CD8-positive, alpha-beta memory T cell (primary cell): Measurements from ENCODE around the gene TSEN54. TPM values are rescaled to one million over a fixed set of nuclear protein-coding genes. Genes with fewer than 3 reads are reported as not detected.

Source experiments
- CTCF ChIA-PET: fragments of 350-600 bp; sonication (Branson Sonifier 250); formaldehyde crosslinking; loops from one replicate; lab custom pipeline; 2021; ENCODE audit warnings: antibody characterized with exemption; lab: Charles Lee
- POLR2A ChIA-PET: fragments of 350-600 bp; sonication (Branson Sonifier 250); formaldehyde crosslinking; loops from one replicate; lab custom pipeline; 2021; ENCODE audit warnings: antibody characterized with exemption; lab: Charles Lee
- DNase-seq, 5 donors: peaks; one replicate each; pipeline versions ENCODE4 v3.0.0 to v3.0.0-alpha.2; 2020 to 2022; ENCODE audit warnings: mixed read lengths in 1 of 5
- H3K27ac ChIP-seq: one replicate; pipeline ENCODE4 v1.7.0; 2013; ENCODE audit warnings: low read depth, mild to moderate bottlenecking, low read length, moderate library complexity
- H3K27me3 ChIP-seq: 2 replicates; pipeline ENCODE4 v1.7.0; 2013; ENCODE audit warnings: low read length, mild to moderate bottlenecking; ENCODE audit not compliant: insufficient read depth, poor library complexity, severe bottlenecking
- H3K36me3 ChIP-seq: 2 replicates; pipeline ENCODE4 v1.7.0; 2013; ENCODE audit warnings: mild to moderate bottlenecking, low read length, moderate library complexity; ENCODE audit not compliant: insufficient read depth
- H3K4me1 ChIP-seq: 2 replicates; pipeline ENCODE4 v1.7.0; 2013; ENCODE audit warnings: mild to moderate bottlenecking, low read length, moderate library complexity; ENCODE audit not compliant: insufficient read depth
- H3K4me3 ChIP-seq: 2 replicates; pipeline ENCODE4 v1.7.0; 2013; ENCODE audit warnings: mild to moderate bottlenecking, low read length
- H3K9me3 ChIP-seq: 2 replicates; pipeline ENCODE4 v1.7.0; 2013; ENCODE audit warnings: mild to moderate bottlenecking, low read length
- H3K27ac Mint-ChIP-seq, 8 donors: one replicate each; pipeline ENCODE4 v1.8.0; 2020 to 2021; ENCODE audit warnings: mixed read lengths in 8 of 8, mild to moderate bottlenecking in 6 of 8, inconsistent platforms in 3 of 8, moderate library complexity in 3 of 8
- H3K27me3 Mint-ChIP-seq, 2 donors: one replicate each; pipeline ENCODE4 v1.8.0; 2020 to 2021; ENCODE audit warnings: mixed read lengths in 2 of 2, mild to moderate bottlenecking in 1 of 2, moderate library complexity in 1 of 2
- H3K36me3 Mint-ChIP-seq, 3 donors: one replicate each; pipeline ENCODE4 v1.8.0; 2020 to 2021; ENCODE audit warnings: mixed read lengths in 3 of 3, inconsistent platforms in 1 of 3, mild to moderate bottlenecking in 1 of 3
- H3K4me1 Mint-ChIP-seq, 3 donors: one replicate each; pipeline ENCODE4 v1.8.0; 2020 to 2021; ENCODE audit warnings: mixed read lengths in 3 of 3, inconsistent platforms in 1 of 3, mild to moderate bottlenecking in 1 of 3
- H3K4me3 Mint-ChIP-seq, 7 donors: one replicate each; pipeline ENCODE4 v1.8.0; 2020 to 2021; ENCODE audit warnings: mixed read lengths in 7 of 7, mild to moderate bottlenecking in 6 of 7, moderate library complexity in 4 of 7, inconsistent platforms in 2 of 7
- H3K9me3 Mint-ChIP-seq, 5 donors: one replicate each; pipeline ENCODE4 v1.8.0; 2020 to 2022; ENCODE audit warnings: mixed read lengths in 5 of 5, mild to moderate bottlenecking in 3 of 5, moderate library complexity in 2 of 5, inconsistent platforms in 1 of 5
- polyA plus RNA-seq: library from polyadenylated mRNA; unstranded; fragments of 300-500 nt; fragmentation: Illumina TruSeq; gene quantifications from one replicate; pipeline ENCODE4 v1.2.3, GENCODE V29; 2021
- total RNA-seq, 2 experiments: library from RNA; stranded (reverse); gene quantifications; one replicate each; pipeline ENCODE4 v1.2.3, GENCODE V29; 2021

The TSEN54 gene
- total and polyA plus RNA-seq, 3 experiments from 2014 or later: 49.7 to 152 (median 56.9) TPM

DNA sequence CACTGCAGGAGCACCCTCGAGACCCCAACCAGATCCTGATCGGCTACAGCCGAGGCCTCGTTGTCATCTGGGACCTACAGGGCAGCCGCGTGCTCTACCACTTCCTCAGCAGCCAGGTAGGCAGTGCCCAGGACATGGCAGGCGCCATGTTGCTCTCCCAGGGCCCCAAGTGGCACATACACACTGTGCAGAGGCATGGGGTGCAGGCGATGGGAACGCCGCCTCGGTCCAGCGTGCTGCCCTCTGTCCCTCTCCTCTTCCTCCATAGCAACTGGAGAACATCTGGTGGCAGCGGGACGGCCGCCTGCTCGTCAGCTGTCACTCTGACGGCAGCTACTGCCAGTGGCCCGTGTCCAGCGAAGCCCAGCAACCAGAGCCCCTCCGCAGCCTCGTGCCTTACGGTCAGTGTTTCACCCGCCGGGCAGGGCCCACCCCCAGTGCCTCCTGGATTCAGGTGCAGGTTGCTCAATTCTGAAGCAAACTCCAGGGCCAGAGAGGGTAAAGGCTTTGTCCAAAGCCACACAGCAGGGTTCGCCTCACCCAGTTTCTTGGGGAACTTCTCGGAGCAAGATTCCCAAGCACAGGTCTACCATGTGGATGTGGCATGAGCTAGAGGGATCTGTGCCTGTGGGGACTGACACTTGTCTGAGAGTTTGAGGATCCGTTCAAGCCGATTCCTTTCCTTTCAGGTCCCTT lies 46.9 kb downstream of the TSEN54 start:
- no peaks in the 10 kb centered on the region for H3K4me1 Mint-ChIP-seq
- Histone ChIP-seq H3K9me3 (no peaks in the 10 kb centered on the region), H3K27me3 (no peaks in the 10 kb centered on the region), H3K36me3 (peaks cover 6% of the 10 kb centered on the region), H3K4me1 (no peaks in the 10 kb centered on the region), H3K4me3 (no peak overlapping the region), H3K27ac (no peak overlapping the region)
- CTCF ChIA-PET: no interaction called here
- no peak overlapping the region for H3K4me3 Mint-ChIP-seq
- no peaks in the 10 kb centered on the region for H3K9me3 Mint-ChIP-seq
- POLR2A ChIA-PET: no interaction called here
- H3K27me3 Mint-ChIP-seq: no peaks in the 10 kb centered on the region
- peaks cover 0 to 70% (median 4%) of the 10 kb centered on the region in 3 donors for H3K36me3 Mint-ChIP-seq
- no peak overlapping the region for H3K27ac Mint-ChIP-seq
- no peak for DNase-seq

- no peaks in the 10 kb centered on the region for H3K9me3 Mint-ChIP-seq
- no peak overlapping the region for H3K4me3 ChIP-seq
- no peak for DNase-seq
- peaks cover 0 to 69% (median 4%) of the 10 kb centered on the region in 3 donors for H3K36me3 Mint-ChIP-seq
- ChIA-PET POLR2A (no interaction called here), CTCF (no interaction called here)
- no peaks in the 10 kb centered on the region for H3K4me1 ChIP-seq
- no peaks in the 10 kb centered on the region for H3K27me3 Mint-ChIP-seq
- H3K36me3 ChIP-seq: peaks cover 6% of the 10 kb centered on the region
- no peaks in the 10 kb centered on the region for H3K9me3 ChIP-seq
- H3K27me3 ChIP-seq: no peaks in the 10 kb centered on the region
- H3K4me3 Mint-ChIP-seq: no peak overlapping the region
- no peak overlapping the region for H3K27ac Mint-ChIP-seq
- no peak overlapping the region for H3K27ac ChIP-seq
- H3K4me1 Mint-ChIP-seq: no peaks in the 10 kb centered on the region
These were observed 47.9 kb downstream of the TSEN54 start for GRCh38 chr17:75564195-75564594.

DNA sequence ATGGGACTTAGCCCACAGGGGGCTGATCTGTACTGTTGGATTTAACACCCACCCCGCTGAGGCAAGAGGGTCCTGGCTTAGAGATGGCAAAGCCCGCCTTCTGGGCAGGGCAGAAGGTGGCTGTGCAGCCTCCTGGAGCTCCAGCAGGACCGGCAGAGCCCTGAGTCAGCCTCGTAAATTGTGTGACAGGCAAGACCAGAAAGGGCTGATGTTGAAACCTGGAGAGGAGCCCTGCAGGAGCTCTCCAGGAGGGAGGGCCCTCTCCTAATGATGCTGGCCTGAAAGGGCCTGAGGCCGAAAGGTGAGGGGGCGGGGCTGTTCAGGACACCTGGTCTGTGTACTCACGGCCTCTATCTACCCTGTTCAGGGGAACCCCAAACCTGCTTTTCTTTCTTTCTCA lies 48.7 kb downstream of the TSEN54 start:
- Histone ChIP-seq H3K27me3 (no peaks in the 10 kb centered on the region), H3K4me3 (no peak overlapping the region), H3K36me3 (peaks cover 6% of the 10 kb centered on the region), H3K27ac (no peak overlapping the region), H3K4me1 (no peaks in the 10 kb centered on the region), H3K9me3 (no peaks in the 10 kb centered on the region)
- no peak for DNase-seq
- Mint-ChIP-seq H3K27me3 (no peaks in the 10 kb centered on the region), H3K4me3 (no peak overlapping the region), H3K9me3 (no peaks in the 10 kb centered on the region), H3K4me1 (no peaks in the 10 kb centered on the region), H3K27ac (no peak overlapping the region), H3K36me3 (peaks cover 0 to 61% (median 4%) of the 10 kb centered on the region in 3 donors)
- POLR2A ChIA-PET: no interaction called here
- CTCF ChIA-PET: no interaction called here

GRCh38 chr17:75565618-75566017 lies 49.3 kb downstream of the TSEN54 start:
- peaks cover 0 to 61% (median 4%) of the 10 kb centered on the region in 3 donors for H3K36me3 Mint-ChIP-seq

DNA sequence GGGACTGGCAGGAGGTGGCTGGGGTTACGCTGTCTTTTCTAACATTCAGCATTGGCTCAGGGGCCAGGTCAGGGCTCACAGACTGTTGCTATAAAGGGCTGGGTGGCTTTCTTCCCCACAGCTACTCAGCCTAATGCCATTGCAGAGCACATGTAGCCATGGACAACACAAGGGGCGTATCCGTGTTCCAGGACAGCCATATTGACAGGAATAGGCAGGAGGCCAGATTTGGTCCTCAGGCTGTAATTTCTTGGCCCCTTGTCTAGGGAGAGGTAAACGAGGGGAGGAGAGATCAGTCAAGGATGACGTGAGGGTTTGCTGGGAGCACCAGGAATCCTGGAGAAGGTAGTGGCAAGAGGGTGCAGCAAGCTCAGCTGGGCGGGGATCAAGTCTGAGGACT lies 50.1 kb downstream of the TSEN54 start:
- Mint-ChIP-seq H3K9me3 (no peaks in the 10 kb centered on the region), H3K27me3 (no peaks in the 10 kb centered on the region), H3K27ac (peak overlapping the region in 1 of 8 donors; percentile 54), H3K4me3 (no peak overlapping the region), H3K36me3 (peaks cover 0 to 61% (median 4%) of the 10 kb centered on the region in 3 donors), H3K4me1 (no peaks in the 10 kb centered on the region)
- ChIA-PET POLR2A (no interaction called here), CTCF (no interaction called here)
- DNase-seq: no peak
- Histone ChIP-seq H3K27ac (no peak overlapping the region), H3K4me1 (no peaks in the 10 kb centered on the region), H3K27me3 (no peaks in the 10 kb centered on the region), H3K9me3 (no peaks in the 10 kb centered on the region), H3K36me3 (peaks cover 6% of the 10 kb centered on the region), H3K4me3 (no peak overlapping the region)

More at GRCh38 chr17:75565618-75566017, 49.3 kb downstream of the TSEN54 start:
- Histone ChIP-seq H3K27ac (no peak overlapping the region), H3K36me3 (peaks cover 6% of the 10 kb centered on the region), H3K27me3 (no peaks in the 10 kb centered on the region), H3K4me1 (no peaks in the 10 kb centered on the region), H3K4me3 (no peak overlapping the region), H3K9me3 (no peaks in the 10 kb centered on the region)
- no peak overlapping the region for H3K4me3 Mint-ChIP-seq
- no peaks in the 10 kb centered on the region for H3K9me3 Mint-ChIP-seq
- ChIA-PET CTCF (no interaction called here), POLR2A (no interaction called here)
- DNase-seq: no peak
- peak overlapping the region in 1 of 8 donors; percentile 74 for H3K27ac Mint-ChIP-seq
- H3K4me1 Mint-ChIP-seq: no peaks in the 10 kb centered on the region
- no peaks in the 10 kb centered on the region for H3K27me3 Mint-ChIP-seq

GRCh38 chr17:75566834-75567233 lies 50.5 kb downstream of the TSEN54 start:
- H3K27ac Mint-ChIP-seq: peak overlapping the region in 1 of 8 donors; percentile 75
- no peaks in the 10 kb centered on the region for H3K4me1 ChIP-seq
- no peak for DNase-seq
- CTCF ChIA-PET: no interaction called here
- H3K4me3 Mint-ChIP-seq: no peak overlapping the region
- H3K9me3 ChIP-seq: no peaks in the 10 kb centered on the region
- H3K9me3 Mint-ChIP-seq: no peaks in the 10 kb centered on the region
- H3K27ac ChIP-seq: no peak overlapping the region
- POLR2A ChIA-PET: no interaction called here
- H3K36me3 ChIP-seq: peaks cover 6% of the 10 kb centered on the region
- H3K4me3 ChIP-seq: no peak overlapping the region
- H3K4me1 Mint-ChIP-seq: no peaks in the 10 kb centered on the region
- peaks cover 0 to 62% (median 4%) of the 10 kb centered on the region in 3 donors for H3K36me3 Mint-ChIP-seq
- no peaks in the 10 kb centered on the region for H3K27me3 ChIP-seq
- H3K27me3 Mint-ChIP-seq: no peaks in the 10 kb centered on the region

- no peaks in the 10 kb centered on the region for H3K9me3 ChIP-seq
- no peaks in the 10 kb centered on the region for H3K27me3 Mint-ChIP-seq
- CTCF ChIA-PET: interaction anchor here (0.8 kb wide), 1 partner anchor 33 kb away, joined by 3 read pairs; no protein-coding TSS in a partner anchor
- POLR2A ChIA-PET: interaction anchor here (0.7 kb wide), 1 partner anchor 1311 kb away, joined by 3 read pairs; no protein-coding TSS in a partner anchor
- H3K27ac ChIP-seq: no peak overlapping the region
- no peak overlapping the region for H3K4me3 Mint-ChIP-seq
- H3K36me3 Mint-ChIP-seq: peaks cover 0 to 52% (median 6%) of the 10 kb centered on the region in 3 donors
- no peaks in the 10 kb centered on the region for H3K4me1 ChIP-seq
- no peak overlapping the region for H3K27ac Mint-ChIP-seq
- DNase-seq: no peak
- H3K27me3 ChIP-seq: no peaks in the 10 kb centered on the region
- no peak overlapping the region for H3K4me3 ChIP-seq
- peaks cover 3% of the 10 kb centered on the region for H3K36me3 ChIP-seq
- no peaks in the 10 kb centered on the region for H3K4me1 Mint-ChIP-seq
- no peaks in the 10 kb centered on the region for H3K9me3 Mint-ChIP-seq
These were observed 52.3 kb downstream of the TSEN54 start for GRCh38 chr17:75568412-75569255.

DNA sequence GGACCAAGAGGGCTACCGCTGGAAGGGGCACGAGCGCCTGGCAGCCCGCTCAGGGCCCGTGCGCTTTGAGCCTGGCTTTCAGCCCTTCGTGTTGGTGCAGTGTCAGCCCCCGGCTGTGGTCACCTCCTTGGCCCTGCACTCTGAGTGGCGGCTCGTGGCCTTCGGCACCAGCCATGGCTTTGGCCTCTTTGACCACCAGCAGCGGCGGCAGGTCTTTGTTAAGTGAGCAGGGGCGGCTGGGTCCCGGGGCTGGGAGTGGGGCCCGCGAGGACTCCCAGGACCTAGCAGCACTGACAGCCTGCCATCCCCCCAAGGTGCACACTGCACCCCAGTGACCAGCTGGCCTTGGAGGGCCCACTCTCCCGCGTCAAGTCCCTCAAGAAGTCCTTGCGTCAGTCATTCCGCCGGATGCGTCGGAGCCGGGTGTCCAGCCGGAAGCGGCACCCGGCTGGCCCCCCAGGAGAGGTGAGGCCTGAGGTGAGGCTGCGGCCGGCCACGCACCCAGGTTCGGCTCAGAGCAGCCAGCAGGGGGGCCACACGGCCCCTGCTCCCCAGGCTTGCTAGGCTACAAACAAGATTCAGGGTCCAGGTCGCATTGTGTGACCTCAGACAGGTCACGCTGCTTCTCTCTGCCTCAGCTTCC lies 53.8 kb downstream of the TSEN54 start:
- Mint-ChIP-seq H3K9me3 (no peaks in the 10 kb centered on the region), H3K4me1 (no peaks in the 10 kb centered on the region), H3K4me3 (no peak overlapping the region), H3K27ac (no peak overlapping the region), H3K36me3 (peaks cover 0 to 43% (median 6%) of the 10 kb centered on the region in 3 donors), H3K27me3 (no peaks in the 10 kb centered on the region)
- POLR2A ChIA-PET: no interaction called here
- CTCF ChIA-PET: no interaction called here
- H3K4me3 ChIP-seq: no peak overlapping the region
- DNase-seq: no peak
- no peaks in the 10 kb centered on the region for H3K27me3 ChIP-seq
- H3K36me3 ChIP-seq: no peaks in the 10 kb centered on the region
- no peaks in the 10 kb centered on the region for H3K4me1 ChIP-seq
- H3K9me3 ChIP-seq: no peaks in the 10 kb centered on the region
- H3K27ac ChIP-seq: no peak overlapping the region
